ENCODE measurements around the gene ERAL1.
A peak's percentile ranks its signal among the peaks of the same experiment; 100 is the strongest.

ERAL1 gene

GRCh38 chr17:28816540-28816939 is 38.3 kb upstream of the ERAL1 start:
- TF ChIP-seq CTCF (IDR thresholded peaks at IDR 0.05) (no peak), ZFX (IDR thresholded peaks at IDR 0.05; ENCODE audit: borderline replicate concordance) (no peak)
- peak overlapping the region; percentile 77 for H3K27ac ChIP-seq

GRCh38 chr17:28818819-28819221 is 36.0 kb upstream of the ERAL1 start:
- peak overlapping the region; percentile 77 for H3K27ac ChIP-seq
- TF ChIP-seq CTCF (IDR thresholded peaks at IDR 0.05) (no peak), ZFX (IDR thresholded peaks at IDR 0.05; ENCODE audit: borderline replicate concordance) (no peak)

GRCh38 chr17:28819582-28819981 is 35.2 kb upstream of the ERAL1 start:
- TF ChIP-seq CTCF (IDR thresholded peaks at IDR 0.05) (no peak), ZFX (IDR thresholded peaks at IDR 0.05; ENCODE audit: borderline replicate concordance) (no peak)
- peak overlapping the region; percentile 77 for H3K27ac ChIP-seq

GRCh38 chr17:28827672-28828071 is 27.1 kb upstream of the ERAL1 start:
- TF ChIP-seq CTCF (IDR thresholded peaks at IDR 0.05) (no peak), ZFX (IDR thresholded peaks at IDR 0.05; ENCODE audit: borderline replicate concordance) (no peak)
- peak overlapping the region; percentile 40 for H3K27ac ChIP-seq

- peak overlapping the region; percentile 40 for H3K27ac ChIP-seq
- TF ChIP-seq CTCF (IDR thresholded peaks at IDR 0.05) (no peak), ZFX (IDR thresholded peaks at IDR 0.05; ENCODE audit: borderline replicate concordance) (no peak)
These were observed 26.3 kb upstream of the ERAL1 start for GRCh38 chr17:28828294-28829040.

GRCh38 chr17:28834420-28834819 is 20.4 kb upstream of the ERAL1 start:
- TF ChIP-seq ZFX (IDR thresholded peaks at IDR 0.05; ENCODE audit: borderline replicate concordance) = no peak
- no peak for TF ChIP-seq CTCF (IDR thresholded peaks at IDR 0.05)
- H3K27ac ChIP-seq = peak overlapping the region; percentile 97

- peak overlapping the region; percentile 97 for H3K27ac ChIP-seq
These were observed 18.3 kb upstream of the ERAL1 start for GRCh38 chr17:28836541-28836940.

GRCh38 chr17:28839221-28839620 is 15.6 kb upstream of the ERAL1 start:
- peak overlapping the region; percentile 97 for H3K27ac ChIP-seq

More at GRCh38 chr17:28839221-28839620, 15.6 kb upstream of the ERAL1 start:
- no peak for TF ChIP-seq CTCF (IDR thresholded peaks at IDR 0.05)
- no peak for TF ChIP-seq ZFX (IDR thresholded peaks at IDR 0.05; ENCODE audit: borderline replicate concordance)
